ENCODE results near the gene ARID1B. TPM values are rescaled to one million over a fixed set of nuclear protein-coding genes. Genes with fewer than 3 reads are reported as not detected.

ARID1B gene
- total and polyA plus RNA-seq, 9 of the 15 experiments (the other 6 are each of a cell fraction or from before 2014, with no cell fraction given), result 12.5 to 50.5 (median 25.8) TPM

- ChIA-PET POLR2A (interaction anchor here (3.6 kb wide), 1 partner anchor 10 kb away, joined by 12 read pairs; no protein-coding TSS in a partner anchor), CTCF (ENCODE audit: low intra/inter-chr PET ratio) (no interaction called here)
- BruUV-seq (replicated peaks), result no TSS peak
- TF ChIP-seq RNF219 (CRISPR knock-in tag; IDR thresholded peaks at IDR 0.05) (no peak), ZNF778 (CRISPR knock-in tag; IDR thresholded peaks at IDR 0.05) (no peak), PTTG1 (tag; IDR thresholded peaks at IDR 0.05; ENCODE audit: low read depth) (no peak), L3MBTL2 (IDR thresholded peaks at IDR 0.05) (no peak), SMAD2 (IDR thresholded peaks at IDR 0.05; ENCODE audit: low read depth, low read length) (no peak), FOXJ2 (tag; IDR thresholded peaks at IDR 0.05) (no peak), COPS2 (conservative IDR thresholded peaks at IDR 0.05) (no peak)
- FAIRE-seq (no peak), DNase-seq (ENCODE audit: extremely low read depth in 1 of 4, low spot score in 3 of 4) (no peak), ATAC-seq (no peak)
- Histone ChIP-seq H4K20me1 (replicated peaks; ENCODE audit: control insufficient read depth, insufficient read depth, low read length) (peaks cover 14% of the 10 kb centered on the region; the same call in 1 of the 2 replicates), H3K9me1 (ENCODE audit: control insufficient read depth, insufficient read depth, low read length) (no peaks in the 10 kb centered on the region), H3K79me2 (ENCODE audit: control insufficient read depth, insufficient read depth, low read length) (peaks cover 70% of the 10 kb centered on the region), H3K27ac (ENCODE audit: extremely low read depth, low read depth, low read length) (no peak overlapping the region), H3K9ac (ENCODE audit: insufficient read depth in 1 of 2, low read depth in 2 of 2, low read length in 2 of 2) (no peak overlapping the region), H3K4me1 (replicated peaks in 1 of 2; ENCODE audit: control insufficient read depth in 2 of 2, insufficient read depth in 2 of 2, low read length in 2 of 2) (no peaks in the 10 kb centered on the region; a peak in 1 of 5 replicates), H3K4me2 (ENCODE audit: insufficient read depth, low read length) (no peak overlapping the region), H3K36me3 (ENCODE audit: control insufficient read depth, insufficient read depth, low read length) (peaks cover 21% of the 10 kb centered on the region; the same call in 1 of the 3 replicates), H3K9me3 (replicated peaks; ENCODE audit: control insufficient read depth, insufficient read depth, low read depth, low read length) (no peaks in the 10 kb centered on the region), H2AFZ (ENCODE audit: low read depth, low read length) (no peak overlapping the region), H3K4me3 (no peak overlapping the region), H3K27me3 (ENCODE audit: control insufficient read depth in 2 of 2, insufficient read depth in 2 of 2, low read length in 2 of 2) (no peaks in the 10 kb centered on the region)
- intact Hi-C loops (cut with micrococcal nuclease), result no loop called here
- WGBS (ENCODE audit: insufficient coverage, low coverage, missing lambda C conversion rate), result 92% methylated on average over 9 of the region's 9 CpGs
- in situ Hi-C loops (cut with MboI), result no loop called here
Measured at GRCh38 chr6:156830126-156830525, 52.9 kb downstream of the ARID1B start.
